Vagina (tissue), 2 donors: ENCODE data around the gene CAPZA2.

Experiments used
- CTCF ChIP-seq, 3 experiments: fragments of 450-650 bp in 2 of 3; fragments of 200-600 bp in 1 of 3; sonication (generic) in 1 of 3; IDR thresholded peaks; one replicate each; pipeline ENCODE4 v1.5.1; 2017 to 2019; ENCODE audit warnings: antibody characterized with exemption in 3 of 3, mild to moderate bottlenecking in 2 of 3, moderate library complexity in 2 of 3
- POLR2A ChIP-seq, 2 donors: fragments of 450-650 bp; IDR thresholded peaks; one replicate each; pipeline ENCODE4 v1.6.1; 2017; ENCODE audit warnings: antibody characterized with exemption in 2 of 2, mild to moderate bottlenecking in 2 of 2, moderate library complexity in 2 of 2
- POLR2AphosphoS5 ChIP-seq, 2 donors: sonication (generic); formaldehyde crosslinking; IDR thresholded peaks; one replicate each; pipeline ENCODE4 v1.9.0; 2017; ENCODE audit warnings: antibody characterized with exemption in 2 of 2, mild to moderate bottlenecking in 2 of 2, low read depth in 1 of 2; ENCODE audit not compliant: insufficient read depth in 1 of 2

GRCh38 chr7:116953372-116953905, 91.1 kb downstream of the CAPZA2 start, which contains the start of gene ST7:
- TF ChIP-seq POLR2AphosphoS5 (IDR thresholded peaks at IDR 0.05; ENCODE audit: insufficient read depth in 1 of 2, low read depth in 1 of 2) (peak in 1 of 2 donors; percentile 46), CTCF (IDR thresholded peaks at IDR 0.05) (no peak), POLR2A (IDR thresholded peaks at IDR 0.05) (no peak)
